Ectodermal cell (in vitro differentiated cells): ENCODE measurements around the gene KIF26A.
"Not testable (repeated sequence)": the region's sequence is repeated elsewhere in the genome, so short reads cannot be mapped to it uniquely, and the experiment has no call there.

ENCODE experiments used
- H3K27ac ChIP-seq: 2 replicates; pipeline ENCODE4 v1.7.0; 2013; ENCODE audit warnings: mild to moderate bottlenecking, low read depth, low read length; ENCODE audit not compliant: insufficient read depth, poor library complexity, severe bottlenecking
- H3K27me3 ChIP-seq: 2 replicates; pipeline ENCODE4 v1.7.0; 2013; ENCODE audit warnings: mild to moderate bottlenecking, low read length; ENCODE audit not compliant: insufficient read depth, control insufficient read depth, poor library complexity, severe bottlenecking
- H3K36me3 ChIP-seq: one replicate; pipeline ENCODE4 v1.7.0; 2013; ENCODE audit warnings: low read length; ENCODE audit not compliant: control insufficient read depth, insufficient read depth
- H3K4me1 ChIP-seq: one replicate; pipeline ENCODE4 v1.7.0; 2013; ENCODE audit warnings: low read length; ENCODE audit not compliant: control insufficient read depth, insufficient read depth
- H3K4me3 ChIP-seq: 2 replicates; pipeline ENCODE4 v1.7.0; 2013; ENCODE audit warnings: low read depth, low read length, control low read depth; ENCODE audit not compliant: insufficient read depth
- H3K9me3 ChIP-seq: 2 replicates; pipeline ENCODE4 v1.7.0; 2013; ENCODE audit warnings: mild to moderate bottlenecking, low read length, moderate library complexity; ENCODE audit not compliant: control insufficient read depth
- WGBS, 2 experiments: methylation state at CpG; one replicate each; pipeline ENCODE4 v1.1.7; 2013; ENCODE audit warnings: missing lambda C conversion rate in 2 of 2; 5-methylcytosine and 5-hydroxymethylcytosine counted together

Gene KIF26A

DNA sequence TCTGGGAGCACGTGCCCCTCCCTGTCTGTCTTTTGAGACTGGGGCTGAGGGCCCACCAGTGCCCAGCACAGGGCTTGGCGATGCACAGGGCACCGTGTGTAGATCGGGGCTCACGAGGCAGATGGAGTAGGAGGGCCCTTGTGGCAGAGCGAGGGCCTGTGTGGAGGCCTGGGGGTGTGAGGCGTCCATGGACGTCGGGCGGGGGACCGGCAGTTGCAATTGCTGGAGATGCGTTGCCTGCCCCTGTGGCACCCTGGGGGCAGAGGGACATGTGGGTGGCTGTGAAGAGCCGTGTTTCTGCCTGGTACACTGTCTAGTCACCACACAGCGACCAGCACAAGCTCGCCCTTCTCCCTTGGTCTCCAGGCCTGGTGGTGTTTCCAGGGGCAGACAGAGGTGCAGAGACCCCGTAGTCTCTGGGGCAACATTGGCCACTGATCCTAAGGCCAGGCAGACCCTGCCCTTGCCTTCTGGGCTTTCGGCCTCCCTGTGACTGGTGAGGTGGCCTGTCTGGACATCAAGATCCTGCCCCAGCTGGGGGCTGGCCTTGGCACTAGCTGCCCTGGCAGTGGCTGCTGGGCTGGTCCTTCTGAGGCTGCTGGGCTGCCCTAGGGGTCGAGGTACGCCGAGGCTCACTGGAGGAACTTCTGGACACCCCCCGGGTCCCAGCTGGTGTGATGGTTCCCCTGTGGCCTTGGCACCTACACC lies 14.5 kb downstream of the KIF26A start:
- no peak overlapping the region for H3K4me3 ChIP-seq
- WGBS, 2 experiments, result 95 to 97% methylated on average over 21 of the region's 21 CpGs
- H3K9me3 ChIP-seq, result no peaks in the 10 kb centered on the region
- H3K27ac ChIP-seq, result no peak overlapping the region
- no peaks in the 10 kb centered on the region for H3K27me3 ChIP-seq
- H3K4me1 ChIP-seq, result peaks cover 19% of the 10 kb centered on the region
- no peaks in the 10 kb centered on the region for H3K36me3 ChIP-seq

DNA sequence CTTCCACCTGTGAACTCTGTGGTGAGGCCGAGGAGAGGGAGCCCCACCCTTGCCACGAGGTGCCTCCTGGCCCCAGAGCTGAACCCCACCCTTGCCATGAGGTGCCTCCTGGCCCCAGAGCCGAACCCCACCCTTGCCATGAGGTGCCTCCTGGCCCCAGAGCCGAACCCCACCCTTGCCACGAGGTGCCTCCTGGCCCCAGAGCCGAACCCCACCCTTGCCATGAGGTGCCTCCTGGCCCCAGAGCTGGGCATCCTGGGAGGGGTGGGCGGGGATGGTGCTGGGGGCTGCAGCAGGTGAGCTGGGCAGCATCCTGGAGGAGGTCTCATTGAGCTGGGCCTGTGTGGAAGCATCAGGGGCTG lies 15.0 kb downstream of the KIF26A start:
- H3K27me3 ChIP-seq, H3K9me3 ChIP-seq, H3K4me3 ChIP-seq, H3K36me3 ChIP-seq, H3K27ac ChIP-seq: not testable (repeated sequence)
- H3K4me1 ChIP-seq, result peaks cover 13% of the 10 kb centered on the region
- 53 to 58% methylated on average over 6 to 7 of the region's 7 CpGs for WGBS, 2 experiments

DNA sequence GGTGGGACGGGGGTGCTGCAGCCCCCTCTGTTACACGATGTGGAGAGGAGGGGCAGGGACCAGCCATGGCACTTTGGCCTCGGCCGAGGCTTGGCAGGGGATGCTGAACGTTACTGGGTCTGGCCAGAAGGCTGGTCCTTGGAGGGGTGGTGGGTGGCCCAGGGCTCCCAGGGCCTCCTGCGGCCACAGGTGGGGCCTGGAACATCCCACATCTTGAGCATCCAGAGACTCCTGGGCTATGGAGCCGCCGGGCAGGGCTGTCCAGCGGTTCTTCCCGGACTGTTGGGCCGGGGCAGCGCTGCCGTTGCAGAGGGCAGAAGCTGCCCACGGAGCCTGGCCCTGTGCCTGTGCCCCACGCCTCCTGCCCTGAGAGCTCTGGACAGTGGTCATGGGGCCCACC lies 15.9 kb downstream of the KIF26A start:
- H3K9me3 ChIP-seq, result no peaks in the 10 kb centered on the region
- WGBS, 2 experiments, result 88 to 89% methylated on average over 15 of the region's 15 CpGs
- H3K27me3 ChIP-seq, result no peaks in the 10 kb centered on the region
- H3K4me1 ChIP-seq, result peaks cover 5% of the 10 kb centered on the region
- H3K4me3 ChIP-seq, result no peak overlapping the region
- no peak overlapping the region for H3K27ac ChIP-seq
- H3K36me3 ChIP-seq, result no peaks in the 10 kb centered on the region

DNA sequence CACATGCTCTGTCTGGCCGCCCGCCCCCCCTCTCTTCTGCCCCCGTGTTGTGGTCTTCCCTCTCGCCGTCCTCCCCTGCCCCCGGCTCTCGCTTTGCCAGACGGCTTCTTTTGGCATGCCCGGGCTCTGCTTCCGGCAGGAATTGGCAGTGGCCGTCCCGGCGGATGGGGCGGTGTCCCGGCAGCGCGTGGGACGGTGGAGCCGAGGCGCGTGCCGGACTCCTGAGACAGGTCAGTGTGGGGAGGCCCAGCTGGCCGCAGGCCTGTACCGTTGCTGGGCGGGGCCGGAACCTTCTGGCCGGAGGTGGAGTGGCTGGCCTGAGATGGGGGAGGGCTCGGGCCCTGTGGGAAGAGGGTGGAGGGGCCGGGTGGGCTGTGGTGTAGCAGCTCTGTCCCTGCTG lies 17.1 kb downstream of the KIF26A start:
- Histone ChIP-seq H3K36me3 (no peaks in the 10 kb centered on the region), H3K27me3 (no peaks in the 10 kb centered on the region), H3K4me1 (no peaks in the 10 kb centered on the region), H3K27ac (no peak overlapping the region), H3K4me3 (no peak overlapping the region), H3K9me3 (no peaks in the 10 kb centered on the region)
- WGBS, 2 experiments, result 93 to 94% methylated on average over 29 of the region's 29 CpGs

DNA sequence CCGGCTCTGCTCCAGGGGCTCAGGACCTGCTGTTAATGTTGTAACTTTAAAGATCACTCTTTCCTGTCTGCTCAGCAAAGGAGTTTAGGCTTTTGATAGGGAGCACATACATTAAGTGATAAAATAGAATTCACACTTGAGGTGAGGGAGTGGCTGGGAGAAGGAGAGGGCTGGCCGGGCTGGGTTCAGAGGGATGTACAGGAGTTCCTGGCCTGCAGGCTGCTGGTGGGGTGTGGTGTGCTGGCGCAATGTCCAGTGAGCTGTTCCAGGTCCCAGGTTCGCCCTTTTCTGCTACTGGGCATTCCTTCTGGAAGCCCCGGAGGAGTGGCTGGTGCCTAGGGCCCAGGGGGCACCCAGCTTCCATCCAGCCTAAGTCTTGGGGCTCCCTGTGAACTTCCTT lies 17.8 kb downstream of the KIF26A start:
- H3K27ac ChIP-seq, result no peak overlapping the region
- H3K4me3 ChIP-seq, result no peak overlapping the region
- no peaks in the 10 kb centered on the region for H3K9me3 ChIP-seq
- no peaks in the 10 kb centered on the region for H3K27me3 ChIP-seq
- no peaks in the 10 kb centered on the region for H3K36me3 ChIP-seq
- no peaks in the 10 kb centered on the region for H3K4me1 ChIP-seq
- 93 to 95% methylated on average over 5 of the region's 5 CpGs for WGBS, 2 experiments

DNA sequence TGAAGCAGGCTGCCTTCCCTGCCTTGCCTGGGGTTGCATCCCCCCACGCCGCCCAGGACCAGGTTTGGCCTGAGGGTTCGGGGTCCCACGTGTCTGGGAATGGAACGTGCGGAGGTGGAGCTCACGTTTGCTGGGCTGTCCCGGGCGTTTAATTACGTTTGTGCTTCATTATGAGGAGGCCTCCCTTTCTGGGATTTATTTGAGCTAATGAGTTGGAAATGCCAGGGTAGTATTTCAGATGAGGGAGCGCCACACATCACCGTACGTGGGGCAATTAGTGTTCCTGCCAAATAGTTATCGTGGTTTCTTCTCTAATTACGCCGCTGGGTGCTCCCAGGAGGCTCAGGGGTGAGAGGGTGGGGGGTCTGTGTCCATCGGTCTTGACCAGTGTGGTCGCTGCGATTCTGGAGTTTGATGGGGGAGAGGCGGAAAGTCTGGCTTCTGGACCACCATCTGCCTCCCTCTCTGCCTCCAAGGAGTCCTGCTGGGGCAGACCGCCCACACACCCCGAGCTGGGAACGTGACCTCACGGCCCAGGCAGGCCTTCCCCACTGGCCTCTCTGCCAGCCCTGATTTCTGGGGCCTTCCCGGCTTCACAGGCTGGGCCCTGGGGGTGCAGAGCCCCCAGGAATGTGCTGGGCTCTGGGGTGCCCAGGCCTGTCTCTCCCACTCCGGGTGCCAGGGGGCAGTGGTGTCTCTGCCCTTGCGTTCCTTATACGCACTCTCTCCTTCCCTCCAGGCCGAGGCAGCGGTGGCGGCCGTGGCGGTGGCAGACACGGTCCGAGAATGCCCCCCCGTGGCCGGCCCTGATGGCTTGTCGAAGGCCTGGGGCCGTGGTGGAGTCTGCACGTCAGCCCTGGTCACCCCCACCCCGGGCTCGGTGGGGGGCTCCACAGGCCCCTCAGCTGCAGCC lies 18.9 kb downstream of the KIF26A start:
- H3K9me3 ChIP-seq, result no peaks in the 10 kb centered on the region
- 88% methylated on average over 42 of the region's 42 CpGs for WGBS, 2 experiments

DNA sequence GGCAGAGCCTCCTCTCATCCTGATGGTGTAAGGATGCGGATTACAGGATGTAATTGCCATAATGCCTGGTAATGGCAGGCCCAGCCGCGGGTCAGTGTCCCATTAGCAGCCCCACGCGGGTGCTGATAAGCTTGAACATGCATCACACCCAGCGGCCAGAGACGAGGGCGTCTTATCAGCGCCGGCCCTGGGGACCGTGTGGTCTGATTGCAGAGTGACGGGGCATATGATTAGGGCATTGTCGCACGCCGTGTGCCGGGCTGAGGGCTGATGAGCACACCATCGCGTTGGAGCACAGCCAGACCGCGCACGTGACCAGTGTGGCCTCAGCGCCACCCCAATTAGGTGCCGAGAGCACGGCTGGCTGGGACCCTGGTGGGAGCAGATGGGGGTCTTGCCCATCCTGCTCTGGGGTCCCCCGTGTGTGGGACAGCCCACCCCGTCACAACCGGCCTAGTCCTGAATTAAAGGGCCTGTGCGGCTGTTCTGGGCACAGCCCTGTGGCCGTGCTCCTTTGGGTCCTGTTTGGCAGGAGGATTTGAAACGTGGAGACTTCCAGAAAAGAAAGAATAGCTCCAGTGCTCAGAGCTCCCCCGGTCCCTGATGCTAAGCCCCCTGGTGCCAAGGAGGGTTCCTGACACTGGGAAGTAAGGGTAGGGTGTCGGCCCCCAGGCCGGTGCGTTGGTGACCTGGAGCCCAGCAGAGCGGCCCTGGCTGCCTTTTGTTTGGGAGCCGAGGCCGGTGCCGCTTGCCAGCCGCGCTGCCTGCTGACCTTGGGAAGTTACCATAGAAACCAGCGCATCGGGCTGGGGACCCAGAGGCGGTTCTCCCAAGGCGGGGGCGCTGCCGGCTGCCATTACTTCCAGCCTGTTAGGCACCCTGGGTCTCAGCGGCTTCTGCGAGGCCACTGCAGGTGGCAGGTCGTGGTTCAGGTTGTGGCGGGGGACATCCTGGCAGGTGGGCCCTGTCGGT lies 20.7 kb downstream of the KIF26A start:
- no peak overlapping the region for H3K27ac ChIP-seq
- WGBS, 2 experiments, result 87 to 88% methylated on average over 51 of the region's 51 CpGs
- H3K27me3 ChIP-seq, result no peaks in the 10 kb centered on the region
- H3K4me1 ChIP-seq, result no peaks in the 10 kb centered on the region
- no peaks in the 10 kb centered on the region for H3K36me3 ChIP-seq
- no peak overlapping the region for H3K4me3 ChIP-seq
- H3K9me3 ChIP-seq, result no peaks in the 10 kb centered on the region

More for the DNA sequence above, 18.9 kb downstream of the KIF26A start:
- Histone ChIP-seq H3K36me3 (no peaks in the 10 kb centered on the region), H3K4me1 (no peaks in the 10 kb centered on the region), H3K27ac (no peak overlapping the region), H3K4me3 (no peak overlapping the region), H3K27me3 (no peaks in the 10 kb centered on the region)

DNA sequence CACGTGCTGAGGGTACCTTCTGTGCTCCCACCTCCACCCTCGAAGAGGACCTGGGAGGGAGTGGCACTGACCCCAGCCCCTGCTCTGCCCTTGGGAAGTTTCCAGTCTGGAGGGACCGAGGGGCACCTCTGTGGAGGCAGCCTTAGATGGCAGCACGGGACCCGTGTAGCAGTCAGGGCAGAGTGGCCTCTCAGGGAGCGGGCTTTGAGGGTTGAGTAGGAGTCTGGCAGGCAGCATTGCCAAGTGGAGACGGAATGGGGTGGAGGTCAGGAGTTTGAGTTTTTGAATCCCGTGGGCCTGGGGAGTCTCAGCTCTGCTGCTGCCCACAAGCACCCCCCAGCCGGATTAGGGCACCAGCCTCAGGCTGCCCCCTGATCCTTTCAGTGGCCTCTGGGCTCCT lies 21.6 kb downstream of the KIF26A start:
- WGBS, 2 experiments, result 90 to 93% methylated on average over 9 of the region's 9 CpGs

DNA sequence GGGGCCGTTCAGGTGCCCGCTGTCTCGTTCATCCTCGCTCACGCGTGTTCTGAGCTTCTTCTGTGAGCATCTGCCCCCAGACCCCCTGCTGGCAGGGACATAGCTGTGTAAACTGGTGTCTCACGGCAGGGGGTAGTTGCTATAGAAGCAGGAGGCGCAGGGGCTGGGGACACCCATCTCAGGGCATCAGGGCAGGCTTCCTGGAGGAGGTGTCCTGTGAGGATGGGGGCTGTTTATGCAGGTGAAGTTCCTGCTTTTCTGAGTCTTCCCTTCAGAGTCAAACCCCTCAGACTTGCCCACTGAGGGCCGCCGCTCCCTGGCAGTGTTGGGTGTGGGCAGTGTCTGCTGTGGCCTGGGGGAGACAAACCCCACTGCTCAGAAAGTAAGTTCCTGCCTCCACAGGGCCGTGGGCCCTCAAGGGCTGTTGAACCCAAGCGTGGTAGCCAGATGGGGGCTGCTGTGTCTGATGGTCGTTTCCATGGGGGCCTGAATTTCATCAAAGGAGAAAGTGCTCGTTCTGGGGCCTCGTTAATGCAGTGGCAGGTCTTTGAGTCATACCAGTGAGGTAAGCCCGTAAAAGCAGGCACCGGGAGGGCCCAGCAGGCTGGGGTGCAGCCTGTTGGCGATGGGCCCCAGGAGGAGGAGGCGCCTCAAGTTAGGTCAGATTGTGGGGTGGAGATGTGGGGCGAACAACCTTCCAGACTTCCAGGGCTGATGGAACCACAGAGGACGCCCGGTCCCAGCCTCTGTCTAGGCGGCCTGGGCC lies 23.4 kb downstream of the KIF26A start:
- no peak overlapping the region for H3K27ac ChIP-seq
- no peak overlapping the region for H3K4me3 ChIP-seq
- WGBS, 2 experiments, result 89 to 90% methylated on average over 23 of the region's 23 CpGs
- H3K36me3 ChIP-seq, result no peaks in the 10 kb centered on the region
- no peaks in the 10 kb centered on the region for H3K27me3 ChIP-seq
- H3K9me3 ChIP-seq, result no peaks in the 10 kb centered on the region
- no peaks in the 10 kb centered on the region for H3K4me1 ChIP-seq

More for the DNA sequence above, 21.6 kb downstream of the KIF26A start:
- Histone ChIP-seq H3K27ac (no peak overlapping the region), H3K9me3 (no peaks in the 10 kb centered on the region), H3K36me3 (no peaks in the 10 kb centered on the region), H3K27me3 (no peaks in the 10 kb centered on the region), H3K4me3 (no peak overlapping the region), H3K4me1 (no peaks in the 10 kb centered on the region)
